Prostate gland (tissue), 2 donors: ENCODE data around the gene HOXA10.

Experiments used
- CTCF ChIP-seq, 4 experiments: fragments of 200-600 bp in 2 of 4; fragments of 450-650 bp in 2 of 4; sonication (generic) in 2 of 4; IDR thresholded peaks; 1 replicate in 3 of 4; 2 replicates in 1 of 4; pipeline ENCODE4 v1.5.1; 2016 to 2019; ENCODE audit warnings: antibody characterized with exemption in 4 of 4, mild to moderate bottlenecking in 2 of 4, moderate library complexity in 2 of 4
- POLR2A ChIP-seq: fragments of 450-650 bp; IDR thresholded peaks from one replicate; pipeline ENCODE4 v1.6.1; 2016; ENCODE audit warnings: antibody characterized with exemption, mild to moderate bottlenecking

- TF ChIP-seq POLR2A: no peak
- no peak for TF ChIP-seq CTCF (IDR thresholded peaks at IDR 0.05)
Observed at GRCh38 chr7:27208998-27209397, 34.9 kb upstream of the HOXA10 start.
